Natural killer cell (primary cell): ENCODE results near the gene GBP1. TPM values are rescaled to one million over a fixed set of nuclear protein-coding genes. Genes with fewer than 3 reads are reported as not detected.

ENCODE experiments used
- ATAC-seq, 3 donors: fragments of 150-1000 bp in 2 of 3; fragments of 200-7000 bp in 1 of 3; cut with Tn5 transposase; 1 replicate in 1 of 3; 2 replicates in 2 of 3; pipeline ENCODE4 v1.10.0; 2021; ENCODE audit warnings: mild to moderate bottlenecking in 2 of 3, moderate library complexity in 2 of 3
- DNase-seq, 2 donors: peaks; one replicate each; pipeline versions ENCODE4 v3.0.0 to v3.0.0-alpha.2; 2013 to 2021; ENCODE audit warnings: mixed read lengths in 1 of 2
- H3K27ac ChIP-seq: one replicate; pipeline ENCODE4 v1.5.1; 2013; ENCODE audit warnings: mild to moderate bottlenecking, low read length
- H3K27me3 ChIP-seq: one replicate; pipeline ENCODE4 v1.6.1; 2013; ENCODE audit warnings: low read length; ENCODE audit not compliant: control insufficient read depth, insufficient read depth
- H3K36me3 ChIP-seq: one replicate; pipeline ENCODE4 v1.6.1; 2013; ENCODE audit warnings: low read length; ENCODE audit not compliant: control insufficient read depth, insufficient read depth
- H3K4me1 ChIP-seq: one replicate; pipeline ENCODE4 v1.6.1; 2013; ENCODE audit warnings: low read length; ENCODE audit not compliant: control insufficient read depth, insufficient read depth
- H3K4me3 ChIP-seq: one replicate; pipeline ENCODE4 v1.5.1; 2013; ENCODE audit warnings: low read length
- H3K9me3 ChIP-seq: one replicate; pipeline ENCODE4 v1.6.1; 2013; ENCODE audit warnings: low read length; ENCODE audit not compliant: control insufficient read depth, insufficient read depth
- H3K27ac Mint-ChIP-seq, 2 donors: one replicate each; pipeline ENCODE4 v1.8.0; 2022; ENCODE audit warnings: mild to moderate bottlenecking in 2 of 2, mixed read lengths in 2 of 2, moderate library complexity in 1 of 2
- H3K27me3 Mint-ChIP-seq, 2 donors: one replicate each; pipeline ENCODE4 v1.8.0; 2022; ENCODE audit warnings: low read depth in 2 of 2, mixed read lengths in 2 of 2
- H3K36me3 Mint-ChIP-seq: one replicate; pipeline ENCODE4 v1.8.0; 2022; ENCODE audit warnings: mixed read lengths
- H3K4me1 Mint-ChIP-seq, 2 donors: one replicate each; pipeline ENCODE4 v1.8.0; 2022; ENCODE audit warnings: mixed read lengths in 2 of 2
- H3K4me3 Mint-ChIP-seq: one replicate; pipeline ENCODE4 v1.8.0; 2022; ENCODE audit warnings: mild to moderate bottlenecking, moderate library complexity, mixed read lengths
- H3K9me3 Mint-ChIP-seq, 2 donors: one replicate each; pipeline ENCODE4 v1.8.0; 2022; ENCODE audit warnings: mixed read lengths in 2 of 2
- WGBS: methylation state at CpG from one replicate; pipeline ENCODE4 v1.1.7; 2013; ENCODE audit warnings: missing lambda C conversion rate; ENCODE audit not compliant: insufficient coverage; 5-methylcytosine and 5-hydroxymethylcytosine counted together
- intact Hi-C: fragments of 100-400 bp; cut with micrococcal nuclease; formaldehyde crosslinking; loops from one replicate; pipeline ENCODE4 v1.14.2; 2022
- total RNA-seq, 4 donors: library from RNA; stranded (reverse); fragments of 120-200 nt in 1 of 4; gene quantifications; one replicate each; pipeline versions ENCODE4 v1.2.3 to v1.2.4, GENCODE V29; 2013 to 2022
- TF ChIP-seq, protein P1 (sequence below): fragments of 200-600 bp; IDR thresholded peaks from one replicate; pipeline ENCODE4 v1.8.0; 2022; ENCODE audit warnings: antibody characterized with exemption

GBP1 gene
- total RNA-seq, 3 donors from 2014 or later (not counting 1 experiment from before 2014, with no cell fraction given), result 32.0 to 41.2 (median 34.8) TPM

DNA sequence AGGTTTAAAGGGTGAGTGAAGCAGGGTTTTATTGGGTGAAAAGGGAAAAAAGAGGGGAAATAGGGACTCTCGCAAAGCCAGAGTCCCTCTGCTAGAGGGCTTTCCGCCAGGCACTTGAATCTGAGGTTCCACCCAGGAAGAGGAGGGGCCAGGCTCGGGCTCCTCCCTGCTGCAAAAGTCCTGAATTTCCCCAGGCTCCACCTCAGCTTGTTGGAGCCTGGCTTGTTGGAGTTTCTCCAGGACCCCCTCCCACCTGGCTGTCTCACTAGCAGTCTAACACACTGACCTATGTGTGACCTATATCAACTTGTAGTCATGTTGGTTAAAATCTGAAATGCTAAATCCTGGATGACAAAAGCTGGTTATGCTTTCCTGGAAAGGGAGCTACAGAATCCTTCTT, 35.4 kb upstream of the GBP1 start:
- 87% methylated on average over 3 of the region's 3 CpGs for WGBS
- Mint-ChIP-seq H3K27me3 (no peaks in the 10 kb centered on the region), H3K9me3 (no peaks in the 10 kb centered on the region), H3K4me1 (peaks cover 8 to 10% of the 10 kb centered on the region in 2 donors), H3K36me3 (peaks cover 11% of the 10 kb centered on the region), H3K4me3 (no peak overlapping the region), H3K27ac (no peak overlapping the region)
- no peaks in the 10 kb centered on the region for H3K4me1 ChIP-seq
- DNase-seq (no peak), ATAC-seq (no peak)
- H3K27me3 ChIP-seq, result no peaks in the 10 kb centered on the region
- H3K36me3 ChIP-seq, result peaks cover 15% of the 10 kb centered on the region
- intact Hi-C loops, result no loop called here
- H3K4me3 ChIP-seq, result no peak overlapping the region
- TF ChIP-seq, protein P1, sequence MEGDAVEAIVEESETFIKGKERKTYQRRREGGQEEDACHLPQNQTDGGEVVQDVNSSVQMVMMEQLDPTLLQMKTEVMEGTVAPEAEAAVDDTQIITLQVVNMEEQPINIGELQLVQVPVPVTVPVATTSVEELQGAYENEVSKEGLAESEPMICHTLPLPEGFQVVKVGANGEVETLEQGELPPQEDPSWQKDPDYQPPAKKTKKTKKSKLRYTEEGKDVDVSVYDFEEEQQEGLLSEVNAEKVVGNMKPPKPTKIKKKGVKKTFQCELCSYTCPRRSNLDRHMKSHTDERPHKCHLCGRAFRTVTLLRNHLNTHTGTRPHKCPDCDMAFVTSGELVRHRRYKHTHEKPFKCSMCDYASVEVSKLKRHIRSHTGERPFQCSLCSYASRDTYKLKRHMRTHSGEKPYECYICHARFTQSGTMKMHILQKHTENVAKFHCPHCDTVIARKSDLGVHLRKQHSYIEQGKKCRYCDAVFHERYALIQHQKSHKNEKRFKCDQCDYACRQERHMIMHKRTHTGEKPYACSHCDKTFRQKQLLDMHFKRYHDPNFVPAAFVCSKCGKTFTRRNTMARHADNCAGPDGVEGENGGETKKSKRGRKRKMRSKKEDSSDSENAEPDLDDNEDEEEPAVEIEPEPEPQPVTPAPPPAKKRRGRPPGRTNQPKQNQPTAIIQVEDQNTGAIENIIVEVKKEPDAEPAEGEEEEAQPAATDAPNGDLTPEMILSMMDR, result no peak
- H3K9me3 ChIP-seq, result no peaks in the 10 kb centered on the region
- H3K27ac ChIP-seq, result no peak overlapping the region

GRCh38 chr1:89098857-89099256, 33.8 kb upstream of the GBP1 start:
- no peak overlapping the region for H3K27ac Mint-ChIP-seq
- Histone ChIP-seq H3K27ac (no peak overlapping the region), H3K36me3 (peaks cover 2% of the 10 kb centered on the region), H3K27me3 (no peaks in the 10 kb centered on the region), H3K9me3 (no peaks in the 10 kb centered on the region), H3K4me3 (no peak overlapping the region), H3K4me1 (no peaks in the 10 kb centered on the region)
- WGBS, result 49% methylated on average over 3 of the region's 3 CpGs
- H3K9me3 Mint-ChIP-seq, result no peaks in the 10 kb centered on the region
- TF ChIP-seq, protein P1, result no peak
- peaks cover 6 to 8% of the 10 kb centered on the region in 2 donors for H3K4me1 Mint-ChIP-seq
- intact Hi-C loops, result no loop called here
- no peak for ATAC-seq
- H3K4me3 Mint-ChIP-seq, result no peak overlapping the region
- no peaks in the 10 kb centered on the region for H3K27me3 Mint-ChIP-seq
- H3K36me3 Mint-ChIP-seq, result no peaks in the 10 kb centered on the region
- DNase-seq, result no peak

DNA sequence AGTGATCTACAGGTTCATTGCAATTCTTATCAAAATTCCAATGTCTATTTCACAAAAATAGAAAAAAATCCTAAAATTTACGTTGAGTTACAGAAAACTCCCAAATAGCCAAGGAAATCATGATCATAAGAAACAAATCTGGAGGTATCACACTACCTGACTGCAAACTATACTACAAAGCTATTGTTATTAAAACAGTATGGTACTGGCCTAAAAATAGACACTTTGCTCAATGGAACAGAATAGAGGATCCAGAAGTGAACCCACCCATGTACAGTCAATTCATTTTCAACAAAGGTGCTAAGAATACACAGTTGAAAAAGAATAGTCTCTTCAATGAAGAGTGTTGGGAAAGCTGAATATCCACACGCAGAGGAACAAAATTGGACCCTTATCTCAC, 30.7 kb upstream of the GBP1 start:
- Histone ChIP-seq H3K9me3 (no peaks in the 10 kb centered on the region), H3K27ac (no peak overlapping the region), H3K4me3 (no peak overlapping the region), H3K27me3 (no peaks in the 10 kb centered on the region), H3K4me1 (no peaks in the 10 kb centered on the region), H3K36me3 (no peaks in the 10 kb centered on the region)
- no peak for ATAC-seq
- Mint-ChIP-seq H3K9me3 (no peaks in the 10 kb centered on the region), H3K27me3 (no peaks in the 10 kb centered on the region), H3K36me3 (no peaks in the 10 kb centered on the region), H3K4me3 (no peak overlapping the region), H3K4me1 (no peaks in the 10 kb centered on the region), H3K27ac (no peak overlapping the region)
- no peak for DNase-seq
- TF ChIP-seq, protein P1, result no peak
- intact Hi-C loops, result no loop called here
- WGBS, result no CpG with 5 or more reads among the region's 2 CpGs

GRCh38 chr1:89089962-89090361, 25.0 kb upstream of the GBP1 start:
- WGBS, result no CpG with 5 or more reads among the region's 1 CpG
- no peaks in the 10 kb centered on the region for H3K4me1 ChIP-seq
- Mint-ChIP-seq H3K9me3 (no peaks in the 10 kb centered on the region), H3K36me3 (no peaks in the 10 kb centered on the region), H3K27ac (no peak overlapping the region), H3K4me1 (no peaks in the 10 kb centered on the region), H3K4me3 (no peak overlapping the region), H3K27me3 (peaks cover 0 to 3% of the 10 kb centered on the region in 2 donors)
- no peaks in the 10 kb centered on the region for H3K36me3 ChIP-seq
- no peak overlapping the region for H3K4me3 ChIP-seq
- TF ChIP-seq, protein P1, result no peak
- no peaks in the 10 kb centered on the region for H3K27me3 ChIP-seq
- no peak overlapping the region for H3K27ac ChIP-seq
- DNase-seq (no peak), ATAC-seq (no peak)
- intact Hi-C loops, result no loop called here
- H3K9me3 ChIP-seq, result no peaks in the 10 kb centered on the region
